Stimulated activated CD4-positive, alpha-beta T cell treated with anti-CD3 and anti-CD28 coated beads, Interleukin-4, amount 100 ng/mL, for 1 hour (primary cell): ENCODE results near the gene UCP2.

Source experiments
- DNase-seq: peaks from one replicate; pipeline ENCODE4 v3.0.0-alpha.2; 2020

UCP2 gene

GRCh38 chr11:73969091-73969490, 13.6 kb downstream of the UCP2 start:
- DNase-seq: no peak

GRCh38 chr11:73968356-73968966, 14.2 kb downstream of the UCP2 start:
- no peak for DNase-seq

GRCh38 chr11:73965764-73966121, 16.9 kb downstream of the UCP2 start:
- DNase-seq: no peak

- no peak for DNase-seq
These were observed 17.4 kb downstream of the UCP2 start for GRCh38 chr11:73965076-73965763.

GRCh38 chr11:73963861-73964260, 18.8 kb downstream of the UCP2 start:
- DNase-seq: no peak

GRCh38 chr11:73962101-73962705, 20.4 kb downstream of the UCP2 start:
- DNase-seq: no peak

- no peak for DNase-seq
These were observed 21.3 kb downstream of the UCP2 start for GRCh38 chr11:73961321-73961720.

- DNase-seq: no peak
These were observed 24.0 kb downstream of the UCP2 start for GRCh38 chr11:73958521-73959141.

GRCh38 chr11:73957654-73958361, 24.8 kb downstream of the UCP2 start:
- DNase-seq: no peak

- no peak for DNase-seq
These were observed 25.6 kb downstream of the UCP2 start for GRCh38 chr11:73956876-73957653.

- DNase-seq: no peak
These were observed 30.8 kb downstream of the UCP2 start for GRCh38 chr11:73951797-73952196.

GRCh38 chr11:73950869-73951710, 31.6 kb downstream of the UCP2 start, which contains the start of gene DNAJB13:
Gene DNAJB13, plus strand, starts transcription at chr11:73951026. Its CDS starts 44 bp downstream, at chr11:73951070.
- DNase-seq: no peak

- DNase-seq: no peak
These were observed 32.7 kb downstream of the UCP2 start for GRCh38 chr11:73949912-73950311.

GRCh38 chr11:73949246-73949645, 33.4 kb downstream of the UCP2 start:
- no peak for DNase-seq

GRCh38 chr11:73946798-73947458, 35.7 kb downstream of the UCP2 start:
- DNase-seq: no peak

GRCh38 chr11:73945396-73945795, 37.2 kb downstream of the UCP2 start:
- DNase-seq: no peak

- DNase-seq: no peak
These were observed 37.7 kb downstream of the UCP2 start for GRCh38 chr11:73944901-73945300.

- DNase-seq: no peak
These were observed 38.6 kb downstream of the UCP2 start for GRCh38 chr11:73944085-73944484.

GRCh38 chr11:73942010-73942409, 40.6 kb downstream of the UCP2 start:
- DNase-seq: no peak

- DNase-seq: no peak
These were observed 41.7 kb downstream of the UCP2 start for GRCh38 chr11:73940801-73941570.
